Measurements from ENCODE around the gene MINK1.

GRCh38 chr17:4896332-4897197, 63.4 kb downstream of the MINK1 start:
- TF ChIP-seq CTCF (conservative IDR thresholded peaks at IDR 0.05 in 1 of 2, IDR thresholded peaks at IDR 0.05 in 1 of 2; ENCODE audit: extremely low read depth in 1 of 2, insufficient read depth in 1 of 2, low read depth in 1 of 2, low read length in 2 of 2) (no peak), EZH2 (IDR thresholded peaks at IDR 0.05; ENCODE audit: borderline replicate concordance, low read length) (no peak)

All from mammary epithelial cell (primary cell).